ENCODE results near the gene OR6N2. TPM values are rescaled to one million over a fixed set of nuclear protein-coding genes. Genes with fewer than 3 reads are reported as not detected.

OR6N2 gene
- total RNA-seq, 1 experiment from 2014 or later = not detected

GRCh38 chr1:158731707-158732106 lies 49.3 kb downstream of the OR6N2 start:
- Histone ChIP-seq H3K9ac (ENCODE audit: extremely low read depth, insufficient read length, low read length) (no peak overlapping the region), H2BK15ac (ENCODE audit: low read depth, low read length) (no peak overlapping the region), H3T11ph (ENCODE audit: low read length) (no peak overlapping the region), H3K14ac (ENCODE audit: insufficient read depth, low read length) (no peak overlapping the region), H3K79me2 (ENCODE audit: insufficient read depth, low read length) (no peaks in the 10 kb centered on the region), H3K18ac (ENCODE audit: insufficient read length, low read depth, low read length) (no peak overlapping the region), H2BK5ac (ENCODE audit: insufficient read length, low read length) (no peak overlapping the region), H2AK5ac (ENCODE audit: insufficient read length, low read length) (no peak overlapping the region), H2BK12ac (ENCODE audit: insufficient read length, low read depth, low read length) (no peak overlapping the region), H2BK120ac (ENCODE audit: low read depth, low read length, poor library complexity, severe bottlenecking) (no peak overlapping the region), H3K4ac (ENCODE audit: low read depth, low read length) (no peak overlapping the region), H4K91ac (ENCODE audit: insufficient read length, low read depth, low read length) (no peak overlapping the region), H3K56ac (ENCODE audit: insufficient read length, low read depth, low read length) (no peak overlapping the region), H2AFZ (ENCODE audit: low read length) (no peak overlapping the region), H3K23ac (ENCODE audit: insufficient read length, low read depth, low read length) (no peak overlapping the region), H3K79me1 (ENCODE audit: insufficient read depth, low read depth, low read length, poor library complexity, severe bottlenecking) (no peaks in the 10 kb centered on the region), H2BK20ac (ENCODE audit: low read depth, low read length, poor library complexity, severe bottlenecking) (no peak overlapping the region), H4K5ac (ENCODE audit: insufficient read length, low read depth, low read length) (no peak overlapping the region), H4K8ac (replicated peaks; ENCODE audit: insufficient read length, low read depth, low read length) (no peak overlapping the region), H3K9me3 (ENCODE audit: control insufficient read depth, low read depth, low read length) (no peaks in the 10 kb centered on the region), H3K4me1 (ENCODE audit: insufficient read depth, low read length) (no peaks in the 10 kb centered on the region), H4K20me1 (ENCODE audit: control insufficient read depth, insufficient read depth, insufficient read length) (no peaks in the 10 kb centered on the region), H3K27me3 (ENCODE audit: insufficient read depth, low read length) (no peaks in the 10 kb centered on the region), H3K27ac (ENCODE audit: insufficient read length, low read depth, low read length) (no peak overlapping the region), H3K4me2 (ENCODE audit: insufficient read depth, insufficient read length, low read length) (no peak overlapping the region), H3K23me2 (ENCODE audit: insufficient read length, low read depth, low read length, poor library complexity, severe bottlenecking) (no peaks in the 10 kb centered on the region)
- Mint-ChIP-seq H3K27me3 (ENCODE audit: low read depth) (no peaks in the 10 kb centered on the region; the same call in 1 of the 2 replicates), H3K27ac (no peak overlapping the region; a peak in 1 of 7 replicates), H3K36me3 (ENCODE audit: insufficient read depth in 1 of 3, low read depth in 3 of 3) (no peaks in the 10 kb centered on the region), H3K9me3 (no peaks in the 10 kb centered on the region), H3K4me3 (no peak overlapping the region), H3K4me1 (no peaks in the 10 kb centered on the region)
- no peak for TF ChIP-seq CTCF (conservative IDR thresholded peaks at IDR 0.05)
- DNase-seq = no peak
- WGBS (ENCODE audit: extremely low coverage, insufficient read length, low lambda C conversion rate) = no CpG with 5 or more reads among the region's 4 CpGs

Measured in H9 (cell line).